ENCODE data around the gene C4A.
"Not testable (repeated sequence)": the region's sequence is repeated elsewhere in the genome, so short reads cannot be mapped to it uniquely, and the experiment has no call there.

DNA sequence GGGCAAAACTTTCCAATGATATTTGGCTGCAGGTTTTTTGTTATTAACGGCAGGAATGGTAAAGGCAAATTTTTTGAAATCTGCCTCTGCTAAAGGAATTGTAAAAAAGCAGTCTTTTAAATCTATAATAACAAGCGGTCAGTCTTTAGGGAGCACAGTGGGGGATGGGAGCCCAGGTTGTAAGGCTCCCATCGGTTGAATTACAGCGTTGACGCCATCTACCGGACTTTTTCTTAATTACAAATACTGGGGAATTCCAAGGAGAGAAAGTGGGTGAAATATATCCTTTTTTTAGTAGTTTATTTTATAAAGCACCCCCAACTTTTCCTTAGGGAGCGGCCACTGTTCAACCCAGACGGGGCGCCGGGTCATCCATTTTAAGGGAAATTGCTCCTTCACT, 40.2 kb downstream of the C4A start:
- TF ChIP-seq, protein P1, sequence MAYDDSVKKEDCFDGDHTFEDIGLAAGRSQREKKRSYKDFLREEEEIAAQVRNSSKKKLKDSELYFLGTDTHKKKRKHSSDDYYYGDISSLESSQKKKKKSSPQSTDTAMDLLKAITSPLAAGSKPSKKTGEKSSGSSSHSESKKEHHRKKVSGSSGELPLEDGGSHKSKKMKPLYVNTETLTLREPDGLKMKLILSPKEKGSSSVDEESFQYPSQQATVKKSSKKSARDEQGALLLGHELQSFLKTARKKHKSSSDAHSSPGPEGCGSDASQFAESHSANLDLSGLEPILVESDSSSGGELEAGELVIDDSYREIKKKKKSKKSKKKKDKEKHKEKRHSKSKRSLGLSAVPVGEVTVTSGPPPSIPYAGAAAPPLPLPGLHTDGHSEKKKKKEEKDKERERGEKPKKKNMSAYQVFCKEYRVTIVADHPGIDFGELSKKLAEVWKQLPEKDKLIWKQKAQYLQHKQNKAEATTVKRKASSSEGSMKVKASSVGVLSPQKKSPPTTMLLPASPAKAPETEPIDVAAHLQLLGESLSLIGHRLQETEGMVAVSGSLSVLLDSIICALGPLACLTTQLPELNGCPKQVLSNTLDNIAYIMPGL (CRISPR knock-in tag; IDR thresholded peaks at IDR 0.05): not testable (repeated sequence)
- TF ChIP-seq, protein P2, sequence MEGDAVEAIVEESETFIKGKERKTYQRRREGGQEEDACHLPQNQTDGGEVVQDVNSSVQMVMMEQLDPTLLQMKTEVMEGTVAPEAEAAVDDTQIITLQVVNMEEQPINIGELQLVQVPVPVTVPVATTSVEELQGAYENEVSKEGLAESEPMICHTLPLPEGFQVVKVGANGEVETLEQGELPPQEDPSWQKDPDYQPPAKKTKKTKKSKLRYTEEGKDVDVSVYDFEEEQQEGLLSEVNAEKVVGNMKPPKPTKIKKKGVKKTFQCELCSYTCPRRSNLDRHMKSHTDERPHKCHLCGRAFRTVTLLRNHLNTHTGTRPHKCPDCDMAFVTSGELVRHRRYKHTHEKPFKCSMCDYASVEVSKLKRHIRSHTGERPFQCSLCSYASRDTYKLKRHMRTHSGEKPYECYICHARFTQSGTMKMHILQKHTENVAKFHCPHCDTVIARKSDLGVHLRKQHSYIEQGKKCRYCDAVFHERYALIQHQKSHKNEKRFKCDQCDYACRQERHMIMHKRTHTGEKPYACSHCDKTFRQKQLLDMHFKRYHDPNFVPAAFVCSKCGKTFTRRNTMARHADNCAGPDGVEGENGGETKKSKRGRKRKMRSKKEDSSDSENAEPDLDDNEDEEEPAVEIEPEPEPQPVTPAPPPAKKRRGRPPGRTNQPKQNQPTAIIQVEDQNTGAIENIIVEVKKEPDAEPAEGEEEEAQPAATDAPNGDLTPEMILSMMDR (IDR thresholded peaks at IDR 0.05): not testable (repeated sequence)

Data from WTC11 (cell line).